ENCODE measurements around the gene LMAN1L.

The LMAN1L gene

DNA sequence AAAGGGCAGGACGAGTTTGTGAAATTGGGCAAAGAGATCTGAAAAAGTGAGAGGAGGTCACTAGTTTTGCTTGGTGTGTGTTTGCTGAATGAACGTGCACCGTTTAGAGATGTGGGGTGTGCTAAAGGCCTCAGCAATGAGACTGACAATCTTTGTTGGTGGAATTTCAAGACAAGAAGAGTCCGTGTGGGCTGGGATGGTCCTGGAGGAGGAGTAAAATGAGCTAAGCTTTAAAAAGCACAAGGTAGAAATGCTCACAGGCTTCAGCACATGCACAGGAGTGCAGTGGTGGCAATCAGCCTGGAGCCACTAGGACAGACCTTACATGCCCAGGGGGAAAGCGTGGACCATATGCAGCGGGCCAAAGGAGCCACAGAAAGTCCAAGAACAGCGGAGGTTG lies 12.3 kb downstream of the LMAN1L start:
- Histone ChIP-seq H3K27ac (ENCODE audit: poor library complexity, severe bottlenecking) (no peak overlapping the region), H3K4me3 (ENCODE audit: severe bottlenecking) (no peak overlapping the region), H3K9me3 (ENCODE audit: severe bottlenecking) (no peaks in the 10 kb centered on the region), H3K27me3 (ENCODE audit: insufficient read depth, poor library complexity, severe bottlenecking) (peaks cover 27% of the 10 kb centered on the region), H3K36me3 (ENCODE audit: low read depth) (no peaks in the 10 kb centered on the region), H3K4me1 (ENCODE audit: insufficient read depth, poor library complexity, severe bottlenecking) (no peaks in the 10 kb centered on the region)
- no peak for TF ChIP-seq CTCF (IDR thresholded peaks at IDR 0.05; ENCODE audit: poor library complexity, severe bottlenecking)
- no peak; the same call in 2 of the 3 replicates for ATAC-seq (ENCODE audit: low read depth)
- DNase-seq (ENCODE audit: low spot score), result no peak

DNA sequence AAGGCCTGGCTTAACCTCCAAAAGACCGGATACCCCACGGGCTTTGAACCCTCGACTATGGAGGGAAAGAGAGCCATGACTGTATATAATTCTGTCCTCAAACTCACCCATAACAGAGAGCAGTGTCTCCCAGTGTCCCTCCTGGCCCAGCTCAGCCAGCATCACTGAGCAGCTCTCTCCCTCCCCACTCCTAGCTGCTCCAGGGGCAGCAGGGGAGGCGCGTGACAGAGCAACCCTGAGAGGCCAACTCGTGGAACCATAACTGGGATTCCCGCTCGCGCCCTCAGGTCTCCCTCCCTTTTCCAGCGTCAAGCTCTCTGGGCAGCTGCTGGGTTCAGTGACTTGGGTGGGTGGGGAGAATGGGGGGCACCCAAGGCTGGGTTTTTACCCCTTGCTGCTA lies 13.2 kb downstream of the LMAN1L start:
- Histone ChIP-seq H3K27ac (ENCODE audit: poor library complexity, severe bottlenecking) (no peak overlapping the region), H3K9me3 (ENCODE audit: severe bottlenecking) (no peaks in the 10 kb centered on the region), H3K27me3 (ENCODE audit: insufficient read depth, poor library complexity, severe bottlenecking) (peaks cover 27% of the 10 kb centered on the region), H3K4me3 (ENCODE audit: severe bottlenecking) (no peak overlapping the region), H3K4me1 (ENCODE audit: insufficient read depth, poor library complexity, severe bottlenecking) (no peaks in the 10 kb centered on the region), H3K36me3 (ENCODE audit: low read depth) (no peaks in the 10 kb centered on the region)
- TF ChIP-seq CTCF (IDR thresholded peaks at IDR 0.05; ENCODE audit: poor library complexity, severe bottlenecking), result no peak
- ATAC-seq (ENCODE audit: low read depth) (no peak), DNase-seq (ENCODE audit: low spot score) (no peak)

GRCh38 chr15:74826364-74826819 lies 13.8 kb downstream of the LMAN1L start, which contains the start of gene CPLX3:
Gene CPLX3 (plus strand): TSS chr15:74826627. CDS start chr15:74826704, 77 bp downstream.
- ATAC-seq (ENCODE audit: low read depth), result 0 out of 3 replicates have a peak, but pooled peaks have one; percentile 7
- Histone ChIP-seq H3K4me1 (ENCODE audit: insufficient read depth, poor library complexity, severe bottlenecking) (no peaks in the 10 kb centered on the region), H3K27ac (ENCODE audit: poor library complexity, severe bottlenecking) (no peak within 1 kb of the TSS), H3K36me3 (ENCODE audit: low read depth) (no peaks in the 10 kb centered on the region), H3K9me3 (ENCODE audit: severe bottlenecking) (no peaks in the 10 kb centered on the region), H3K4me3 (ENCODE audit: severe bottlenecking) (no peak within 1 kb of the TSS), H3K27me3 (ENCODE audit: insufficient read depth, poor library complexity, severe bottlenecking) (peaks cover 27% of the 10 kb centered on the region)
- no peak for DNase-seq (ENCODE audit: low spot score)
- TF ChIP-seq CTCF (IDR thresholded peaks at IDR 0.05; ENCODE audit: poor library complexity, severe bottlenecking), result no peak

DNA sequence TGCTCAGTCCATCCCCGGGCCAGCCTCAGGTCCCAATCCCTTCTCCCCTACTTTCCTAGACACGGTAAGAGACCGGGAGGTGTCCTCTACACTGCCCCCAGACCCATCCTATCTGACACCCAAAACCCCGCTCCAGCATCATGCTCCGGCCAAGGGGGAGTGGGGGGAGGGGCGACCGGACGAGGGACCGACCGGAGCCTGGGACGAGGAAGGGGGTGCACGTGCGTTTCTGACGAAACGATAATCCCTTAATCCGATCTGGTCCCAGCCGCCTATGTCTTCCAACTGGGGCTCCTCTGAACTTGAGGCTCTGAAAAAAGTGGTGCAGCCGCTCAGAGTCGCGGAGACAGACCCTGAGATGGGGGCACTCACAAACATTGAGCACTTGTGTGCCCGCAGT lies 14.3 kb downstream of the LMAN1L start:
- no peaks in the 10 kb centered on the region for H3K9me3 ChIP-seq (ENCODE audit: severe bottlenecking)
- H3K27ac ChIP-seq (ENCODE audit: poor library complexity, severe bottlenecking), result no peak overlapping the region
- peaks cover 27% of the 10 kb centered on the region for H3K27me3 ChIP-seq (ENCODE audit: insufficient read depth, poor library complexity, severe bottlenecking)
- no peaks in the 10 kb centered on the region for H3K36me3 ChIP-seq (ENCODE audit: low read depth)
- ATAC-seq (ENCODE audit: low read depth) (no peak), DNase-seq (ENCODE audit: low spot score) (no peak)
- no peak for TF ChIP-seq CTCF (IDR thresholded peaks at IDR 0.05; ENCODE audit: poor library complexity, severe bottlenecking)
- H3K4me3 ChIP-seq (ENCODE audit: severe bottlenecking), result no peak overlapping the region
- H3K4me1 ChIP-seq (ENCODE audit: insufficient read depth, poor library complexity, severe bottlenecking), result no peaks in the 10 kb centered on the region

DNA sequence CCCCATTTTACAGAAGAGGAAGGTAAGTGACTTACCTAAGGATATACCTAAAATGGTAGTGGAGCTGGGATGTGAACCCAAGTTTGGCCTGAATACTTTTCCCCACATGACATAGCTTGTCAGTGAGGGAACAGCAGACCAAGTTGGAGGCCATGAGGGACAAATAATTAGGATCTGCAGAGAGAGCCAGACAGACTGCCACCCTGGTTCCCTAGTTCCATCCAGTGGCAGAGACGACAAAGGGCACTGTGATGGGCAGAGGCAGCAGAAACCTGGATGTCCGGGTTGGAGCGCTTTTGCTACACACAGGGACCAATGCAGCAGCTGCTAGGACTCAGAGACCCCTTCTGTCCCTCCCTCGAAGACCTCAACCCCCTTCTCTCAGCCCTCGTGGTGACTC lies 15.0 kb downstream of the LMAN1L start:
- Histone ChIP-seq H3K4me1 (ENCODE audit: insufficient read depth, poor library complexity, severe bottlenecking) (no peaks in the 10 kb centered on the region), H3K9me3 (ENCODE audit: severe bottlenecking) (no peaks in the 10 kb centered on the region), H3K36me3 (ENCODE audit: low read depth) (no peaks in the 10 kb centered on the region), H3K4me3 (ENCODE audit: severe bottlenecking) (no peak overlapping the region), H3K27me3 (ENCODE audit: insufficient read depth, poor library complexity, severe bottlenecking) (peaks cover 27% of the 10 kb centered on the region), H3K27ac (ENCODE audit: poor library complexity, severe bottlenecking) (no peak overlapping the region)
- DNase-seq (ENCODE audit: low spot score), result no peak
- peak; percentile 11 for TF ChIP-seq CTCF (IDR thresholded peaks at IDR 0.05; ENCODE audit: poor library complexity, severe bottlenecking)
- no peak for ATAC-seq (ENCODE audit: low read depth)

Measured in RWPE2 (cell line).